HG02885 (cell line): Measurements from ENCODE around the gene NR6A1.
A peak's percentile ranks its signal among the peaks of the same experiment; 100 is the strongest.

ENCODE experiments used
- ATAC-seq: cut with Tn5 transposase; IDR thresholded peaks from one replicate; pipeline ENCODE4 v1.9.1; 2021; ENCODE audit warnings: mild to moderate bottlenecking; ENCODE audit not compliant: unreplicated experiment, poor library complexity

The NR6A1 gene

GRCh38 chr9:124500028-124500795 is 270.9 kb downstream of the NR6A1 start:
- ATAC-seq = no peak

GRCh38 chr9:124499216-124499615 is 271.9 kb downstream of the NR6A1 start:
- no peak for ATAC-seq

- no peak for ATAC-seq
These were observed 272.5 kb downstream of the NR6A1 start for GRCh38 chr9:124498499-124499146.

- ATAC-seq = no peak
These were observed 273.1 kb downstream of the NR6A1 start for GRCh38 chr9:124498040-124498439.

- no peak for ATAC-seq
These were observed 273.7 kb downstream of the NR6A1 start for GRCh38 chr9:124497441-124497840.

GRCh38 chr9:124496463-124496862 is 274.6 kb downstream of the NR6A1 start:
- ATAC-seq = no peak

- no peak for ATAC-seq
These were observed 275.0 kb downstream of the NR6A1 start for GRCh38 chr9:124496075-124496449.

GRCh38 chr9:124495126-124496074 is 275.7 kb downstream of the NR6A1 start:
- no peak for ATAC-seq

- ATAC-seq = peak; percentile 79
These were observed 277.2 kb downstream of the NR6A1 start for GRCh38 chr9:124493794-124494479.

GRCh38 chr9:124493218-124493617 is 277.9 kb downstream of the NR6A1 start:
- no peak for ATAC-seq

- ATAC-seq = no peak
These were observed 278.3 kb downstream of the NR6A1 start for GRCh38 chr9:124492818-124493217.

GRCh38 chr9:124491049-124491975 is 279.8 kb downstream of the NR6A1 start:
- no peak for ATAC-seq

GRCh38 chr9:124490004-124490403 is 281.1 kb downstream of the NR6A1 start:
- no peak for ATAC-seq

- no peak for ATAC-seq
These were observed 281.9 kb downstream of the NR6A1 start for GRCh38 chr9:124489222-124489621.

GRCh38 chr9:124488641-124489210 is 282.4 kb downstream of the NR6A1 start:
- ATAC-seq = no peak

- no peak for ATAC-seq
These were observed 283.6 kb downstream of the NR6A1 start for GRCh38 chr9:124487260-124488182.

GRCh38 chr9:124486778-124487259 is 284.3 kb downstream of the NR6A1 start:
- ATAC-seq = no peak

- no peak for ATAC-seq
These were observed 285.2 kb downstream of the NR6A1 start for GRCh38 chr9:124485936-124486335.
